Ovary (tissue), 9 donors: Measurements from ENCODE around the gene COL11A2. TPM values are rescaled to one million over a fixed set of nuclear protein-coding genes. Genes with fewer than 3 reads are reported as not detected.

Source experiments
- DNase-seq, 5 donors: peaks; one replicate each; pipeline ENCODE4 v3.0.0-alpha.2; 2019 to 2020
- H3K27ac ChIP-seq, 2 donors: fragments of 200-600 bp; one replicate each; pipeline versions ENCODE4 v1.5.1 to v1.8.0; 2019 to 2022
- H3K27me3 ChIP-seq: fragments of 200-600 bp; one replicate; pipeline ENCODE4 v1.8.0; 2022
- H3K36me3 ChIP-seq: fragments of 200-600 bp; sonication (generic); one replicate; pipeline ENCODE4 v1.5.1; 2019
- H3K4me1 ChIP-seq: one replicate; pipeline ENCODE4 v1.8.1; 2013; ENCODE audit warnings: mild to moderate bottlenecking, moderate library complexity; ENCODE audit not compliant: insufficient read depth
- H3K4me3 ChIP-seq: fragments of 200-600 bp; sonication (generic); one replicate; pipeline ENCODE4 v1.5.1; 2017
- H3K9me3 ChIP-seq, 2 donors: fragments of 200-600 bp in 1 of 2; sonication (generic) in 1 of 2; one replicate each; pipeline versions ENCODE4 v1.5.1 to v1.8.1; 2013 to 2019; ENCODE audit warnings: mild to moderate bottlenecking in 1 of 2, moderate library complexity in 1 of 2
- EP300 ChIP-seq: sonication (generic); formaldehyde crosslinking; IDR thresholded peaks from one replicate; pipeline ENCODE4 v1.6.1; 2017; ENCODE audit warnings: antibody characterized with exemption
- POLR2A ChIP-seq: fragments of 450-650 bp; IDR thresholded peaks from one replicate; pipeline ENCODE4 v1.6.1; 2017; ENCODE audit warnings: antibody characterized with exemption, mild to moderate bottlenecking, moderate library complexity
- WGBS, 3 donors: extraction: QIAGEN DNeasy Blood & Tissue Kit in 1 of 3; methylation state at CpG; one replicate each; pipeline versions ENCODE4 v1.1.5 to v1.1.7; 2013 to 2017; 5-methylcytosine and 5-hydroxymethylcytosine counted together
- intact Hi-C, 4 donors: fragments of 100-400 bp; cut with DNase I; formaldehyde crosslinking; loops; one replicate each; pipeline versions ENCODE4 v1.11.0 to v1.15.1; 2022 to 2023
- polyA plus RNA-seq, 2 donors: library from polyadenylated mRNA; stranded (reverse); fragments of 200-250 nt in 1 of 2; fragments of 350-450 nt in 1 of 2; fragmentation: Illumina TruSeq in 1 of 2; extraction: RNeasy Lipid Tissue Mini Kit (QIAGEN cat#74804) in 1 of 2; gene quantifications; one replicate each; pipeline ENCODE4 v1.2.3, GENCODE V29; 2013 to 2014
- total RNA-seq, 7 donors: library from RNA; depleted of rRNA in 2 of 7; stranded (reverse); fragments of >200 nt in 2 of 7; fragmentation: NEBNext Ultra II Directional in 3 of 7; extraction: Animal tissue kit (Norgen Biotek cat#: 25700) in 3 of 7; gene quantifications; one replicate each; pipeline versions ENCODE4 v1.1.0 to v1.2.4, GENCODE V29; 2016 to 2023
- TF ChIP-seq, protein P1 (sequence below), 3 donors: fragments of 450-650 bp in 2 of 3; fragments of 200-600 bp in 1 of 3; IDR thresholded peaks; one replicate each; pipeline versions ENCODE4 v1.5.1 to v1.8.0; 2016 to 2022; ENCODE audit warnings: antibody characterized with exemption in 3 of 3, mild to moderate bottlenecking in 1 of 3
- donor health status: DM: no; HTN: no; CAD: no; lungs with moderate emphysema.
- donor health status: DM: no; HTN: no; CAD: no.
- donor health status: Bipolar disorder and iron deficiency.
- donor health status: DM: yes; HTN: yes; CAD: no.
- donor health status: DM: no; HTN: no; CAD: no.
- donor health status: DM: yes; HTN: yes; CAD: no.

The COL11A2 gene
- total and polyA plus RNA-seq, 9 donors = 0.52 to 1.2 (median 0.92) TPM

DNA sequence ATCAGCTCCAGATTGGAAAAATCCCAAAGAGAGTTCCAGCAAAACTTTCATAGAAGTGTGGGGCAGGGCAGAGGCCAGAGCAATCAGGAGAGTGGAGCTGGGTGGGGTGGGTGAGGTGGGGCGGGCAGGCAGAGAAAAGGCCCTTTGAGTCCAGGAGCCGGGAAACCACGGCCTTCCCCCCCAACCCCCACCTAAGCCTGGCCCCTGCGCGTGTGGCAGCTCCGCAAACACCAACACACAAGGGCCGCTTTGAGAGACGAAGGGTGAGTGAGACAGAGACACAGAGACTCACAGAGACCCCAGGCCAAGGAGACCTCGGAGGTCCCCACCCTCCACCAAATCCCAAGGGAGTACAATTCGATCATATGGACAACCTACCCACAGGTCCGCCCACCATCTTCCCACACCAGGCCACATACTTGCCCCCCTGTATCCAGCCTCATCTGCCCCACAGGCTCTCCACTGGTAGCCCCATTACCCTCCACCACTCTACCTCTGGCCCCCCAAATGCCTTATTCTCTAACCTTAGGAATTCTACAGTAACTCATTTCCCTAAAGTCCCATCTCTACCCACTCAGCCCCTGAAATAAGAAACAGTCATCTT, 1.7 kb downstream of the COL11A2 start:
- H3K27ac ChIP-seq = no peak overlapping the region
- WGBS, 3 donors = 84 to 89% (median 87%) methylated on average over 11 of the region's 11 CpGs
- peaks cover 1% of the 10 kb centered on the region for H3K4me1 ChIP-seq
- intact Hi-C loops = no loop called here
- no peaks in the 10 kb centered on the region for H3K9me3 ChIP-seq
- TF ChIP-seq EP300 (no peak), POLR2A (no peak)
- TF ChIP-seq, protein P1, sequence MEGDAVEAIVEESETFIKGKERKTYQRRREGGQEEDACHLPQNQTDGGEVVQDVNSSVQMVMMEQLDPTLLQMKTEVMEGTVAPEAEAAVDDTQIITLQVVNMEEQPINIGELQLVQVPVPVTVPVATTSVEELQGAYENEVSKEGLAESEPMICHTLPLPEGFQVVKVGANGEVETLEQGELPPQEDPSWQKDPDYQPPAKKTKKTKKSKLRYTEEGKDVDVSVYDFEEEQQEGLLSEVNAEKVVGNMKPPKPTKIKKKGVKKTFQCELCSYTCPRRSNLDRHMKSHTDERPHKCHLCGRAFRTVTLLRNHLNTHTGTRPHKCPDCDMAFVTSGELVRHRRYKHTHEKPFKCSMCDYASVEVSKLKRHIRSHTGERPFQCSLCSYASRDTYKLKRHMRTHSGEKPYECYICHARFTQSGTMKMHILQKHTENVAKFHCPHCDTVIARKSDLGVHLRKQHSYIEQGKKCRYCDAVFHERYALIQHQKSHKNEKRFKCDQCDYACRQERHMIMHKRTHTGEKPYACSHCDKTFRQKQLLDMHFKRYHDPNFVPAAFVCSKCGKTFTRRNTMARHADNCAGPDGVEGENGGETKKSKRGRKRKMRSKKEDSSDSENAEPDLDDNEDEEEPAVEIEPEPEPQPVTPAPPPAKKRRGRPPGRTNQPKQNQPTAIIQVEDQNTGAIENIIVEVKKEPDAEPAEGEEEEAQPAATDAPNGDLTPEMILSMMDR (IDR thresholded peaks at IDR 0.05) = no peak
- no peak for DNase-seq
- no peaks in the 10 kb centered on the region for H3K36me3 ChIP-seq
- H3K4me3 ChIP-seq = no peak overlapping the region
- H3K27me3 ChIP-seq = no peaks in the 10 kb centered on the region

DNA sequence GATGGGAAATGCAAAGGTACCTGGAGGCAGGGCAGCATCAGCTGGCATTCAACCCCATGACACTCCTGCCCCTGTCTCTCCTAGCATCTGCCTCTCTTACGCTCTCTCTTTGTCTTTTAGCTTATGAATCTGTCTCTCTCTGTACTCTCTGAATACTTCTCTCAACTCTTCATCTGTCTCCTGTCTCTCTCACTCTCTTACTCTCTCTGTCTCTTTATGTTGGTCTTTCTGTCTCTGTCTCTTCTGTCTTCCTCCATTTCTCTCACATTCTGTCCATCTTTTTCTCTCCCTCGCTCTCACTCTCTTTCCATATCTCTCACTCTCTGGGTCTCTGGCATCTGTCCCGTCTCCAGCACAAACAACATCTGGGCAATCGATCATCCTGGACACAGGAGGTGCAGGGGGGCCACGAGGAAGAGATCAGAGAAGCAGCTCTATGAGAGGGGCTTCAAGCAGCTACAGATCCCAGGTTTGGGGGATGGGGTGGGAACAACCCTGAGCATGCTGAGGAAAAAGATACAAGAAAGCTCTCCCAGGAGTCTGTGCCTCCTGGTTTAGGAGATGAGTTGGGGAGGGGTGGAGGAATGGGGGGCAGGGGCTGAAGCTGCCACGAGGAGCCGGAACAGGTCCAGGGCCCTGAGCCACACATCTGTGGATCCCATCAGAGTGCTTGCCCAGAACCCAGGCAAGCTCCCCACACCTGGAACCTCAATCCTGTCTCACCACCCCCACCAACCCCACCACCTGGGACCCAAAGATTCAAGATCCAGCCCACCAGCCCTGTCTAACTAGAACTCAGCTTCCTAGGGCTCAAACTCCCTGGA, 2.4 kb downstream of the COL11A2 start:
- H3K27me3 ChIP-seq = no peaks in the 10 kb centered on the region

DNA sequence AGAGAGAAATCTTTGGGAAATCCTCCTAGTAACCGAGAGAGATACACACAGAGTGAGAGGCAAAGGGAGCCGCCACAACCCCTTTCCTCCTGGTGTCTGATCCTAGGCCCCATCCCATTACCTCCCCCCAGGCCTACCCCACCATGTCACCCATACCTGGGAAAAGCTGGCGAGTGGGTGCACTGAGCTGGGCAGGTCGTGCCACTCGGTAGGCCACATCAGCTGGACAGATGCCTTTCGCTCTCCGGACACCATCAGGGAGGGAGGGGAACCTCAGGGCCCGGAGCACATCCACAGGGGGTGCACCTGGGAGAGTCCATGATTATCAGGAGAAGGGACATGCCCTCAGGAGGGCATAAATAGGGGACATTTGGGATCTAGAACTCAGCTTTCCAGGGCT, 3.1 kb downstream of the COL11A2 start:
- DNase-seq = no peak
- no peaks in the 10 kb centered on the region for H3K9me3 ChIP-seq
- H3K36me3 ChIP-seq = no peaks in the 10 kb centered on the region
- peaks cover 1% of the 10 kb centered on the region for H3K4me1 ChIP-seq
- intact Hi-C loops = no loop called here
- H3K27ac ChIP-seq = no peak overlapping the region
- H3K27me3 ChIP-seq = no peaks in the 10 kb centered on the region
- H3K4me3 ChIP-seq = no peak overlapping the region
- TF ChIP-seq EP300 (no peak), POLR2A (no peak)
- TF ChIP-seq, protein P1 (IDR thresholded peaks at IDR 0.05) = no peak
- whole genome bisulfite sequencing, 3 donors = 83 to 87% (median 86%) methylated on average over 8 of the region's 8 CpGs

More for the DNA sequence above, 2.4 kb downstream of the COL11A2 start:
- Histone ChIP-seq H3K9me3 (no peaks in the 10 kb centered on the region), H3K4me3 (no peak overlapping the region), H3K4me1 (peaks cover 1% of the 10 kb centered on the region), H3K27ac (no peak overlapping the region), H3K36me3 (no peaks in the 10 kb centered on the region)
- WGBS, 3 donors = 34 to 46% (median 42%) methylated on average over 7 of the region's 7 CpGs
- DNase-seq = no peak
- intact Hi-C loops = no loop called here
- TF ChIP-seq EP300 (no peak), POLR2A (no peak)
- TF ChIP-seq, protein P1 (IDR thresholded peaks at IDR 0.05) = no peak

DNA sequence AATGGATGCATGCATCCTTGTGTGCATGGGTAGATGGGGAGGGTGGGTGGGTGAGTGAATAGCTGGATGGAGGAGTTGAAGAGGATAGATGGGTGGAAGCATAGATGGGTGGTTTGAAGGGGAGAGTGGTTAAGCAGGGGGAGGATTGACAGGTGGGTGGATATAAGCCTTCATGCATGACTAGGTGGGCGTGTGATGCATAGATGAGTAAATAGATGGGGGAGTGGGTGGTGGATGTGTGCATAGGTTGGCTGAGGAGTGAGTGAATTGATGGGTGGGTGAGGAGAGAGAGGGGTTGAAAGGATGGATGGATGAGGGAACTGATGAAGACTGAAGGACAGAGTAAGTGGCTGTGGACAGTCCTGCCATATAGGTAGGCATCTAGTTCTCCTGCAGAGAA, 4.5 kb downstream of the COL11A2 start:
- H3K27ac ChIP-seq = no peak overlapping the region
- DNase-seq = no peak
- H3K27me3 ChIP-seq = no peaks in the 10 kb centered on the region
- no peaks in the 10 kb centered on the region for H3K4me1 ChIP-seq
- no peaks in the 10 kb centered on the region for H3K9me3 ChIP-seq
- no peak overlapping the region for H3K4me3 ChIP-seq
- WGBS, 3 donors = 92 to 98% (median 93%) methylated on average over 1 of the region's 1 CpG
- H3K36me3 ChIP-seq = no peaks in the 10 kb centered on the region
- intact Hi-C loops = no loop called here
- TF ChIP-seq, protein P1 (IDR thresholded peaks at IDR 0.05) = no peak
- no peak for TF ChIP-seq POLR2A
- no peak for TF ChIP-seq EP300
